ENCODE measurements around the gene HRH2. TPM values are rescaled to one million over a fixed set of nuclear protein-coding genes. Genes with fewer than 3 reads are reported as not detected.

The HRH2 gene
- total RNA-seq, 1 donor from 2014 or later, result 2.9 TPM

DNA sequence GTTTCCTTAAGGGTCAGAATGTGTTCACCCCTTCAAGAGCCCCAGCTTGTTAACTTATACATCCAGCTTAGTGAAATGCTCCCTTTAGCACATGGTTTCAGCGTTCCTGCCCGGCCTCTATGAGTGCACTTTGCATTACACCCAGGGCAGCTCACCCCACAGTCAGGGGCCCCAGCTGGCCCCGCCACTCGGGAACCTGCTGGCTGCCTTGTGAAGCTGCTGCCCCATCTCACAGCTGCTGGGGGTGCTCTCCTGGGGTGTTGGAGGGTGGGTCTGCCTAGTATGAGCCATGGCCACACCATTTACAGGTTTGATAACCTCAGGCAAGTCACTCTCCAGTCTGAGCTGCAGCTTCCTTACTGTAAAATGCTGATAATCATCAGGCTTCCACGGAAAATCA, 32.2 kb downstream of the HRH2 start:
- no peak for DNase-seq (ENCODE audit: extremely low spot score, unreplicated experiment)
- Mint-ChIP-seq H3K27ac (no peak overlapping the region), H3K27me3 (peaks cover 30% of the 10 kb centered on the region), H3K4me1 (ENCODE audit: unreplicated experiment) (no peaks in the 10 kb centered on the region), H3K4me3 (no peak overlapping the region), H3K9me3 (no peaks in the 10 kb centered on the region), H3K36me3 (no peaks in the 10 kb centered on the region)
- TF ChIP-seq, protein P1, sequence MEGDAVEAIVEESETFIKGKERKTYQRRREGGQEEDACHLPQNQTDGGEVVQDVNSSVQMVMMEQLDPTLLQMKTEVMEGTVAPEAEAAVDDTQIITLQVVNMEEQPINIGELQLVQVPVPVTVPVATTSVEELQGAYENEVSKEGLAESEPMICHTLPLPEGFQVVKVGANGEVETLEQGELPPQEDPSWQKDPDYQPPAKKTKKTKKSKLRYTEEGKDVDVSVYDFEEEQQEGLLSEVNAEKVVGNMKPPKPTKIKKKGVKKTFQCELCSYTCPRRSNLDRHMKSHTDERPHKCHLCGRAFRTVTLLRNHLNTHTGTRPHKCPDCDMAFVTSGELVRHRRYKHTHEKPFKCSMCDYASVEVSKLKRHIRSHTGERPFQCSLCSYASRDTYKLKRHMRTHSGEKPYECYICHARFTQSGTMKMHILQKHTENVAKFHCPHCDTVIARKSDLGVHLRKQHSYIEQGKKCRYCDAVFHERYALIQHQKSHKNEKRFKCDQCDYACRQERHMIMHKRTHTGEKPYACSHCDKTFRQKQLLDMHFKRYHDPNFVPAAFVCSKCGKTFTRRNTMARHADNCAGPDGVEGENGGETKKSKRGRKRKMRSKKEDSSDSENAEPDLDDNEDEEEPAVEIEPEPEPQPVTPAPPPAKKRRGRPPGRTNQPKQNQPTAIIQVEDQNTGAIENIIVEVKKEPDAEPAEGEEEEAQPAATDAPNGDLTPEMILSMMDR (conservative IDR thresholded peaks at IDR 0.05), result no peak

DNA sequence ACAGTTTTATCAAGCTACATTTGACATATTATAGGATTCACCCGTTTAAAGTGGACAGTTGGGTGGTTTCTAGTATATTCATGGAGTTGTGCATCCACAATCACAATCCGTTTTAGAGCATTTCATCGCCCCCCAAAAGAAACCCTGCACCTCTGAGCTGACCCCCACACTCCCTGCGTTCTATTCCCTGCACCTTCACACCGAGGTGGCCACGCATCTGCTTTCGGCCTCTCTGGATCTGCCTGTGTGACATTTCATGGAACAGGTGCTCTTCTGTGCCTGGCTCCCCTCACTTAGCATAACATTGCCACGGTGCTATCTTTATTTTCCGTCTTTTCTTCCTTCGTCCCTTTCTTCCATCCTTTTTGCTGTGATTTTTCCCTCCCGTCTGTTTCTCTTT, 32.7 kb downstream of the HRH2 start:
- TF ChIP-seq, protein P1 (conservative IDR thresholded peaks at IDR 0.05), result no peak
- no peaks in the 10 kb centered on the region for H3K9me3 Mint-ChIP-seq
- H3K36me3 Mint-ChIP-seq, result no peaks in the 10 kb centered on the region
- H3K27me3 Mint-ChIP-seq, result peaks cover 30% of the 10 kb centered on the region
- no peak for DNase-seq (ENCODE audit: extremely low spot score, unreplicated experiment)
- H3K4me3 Mint-ChIP-seq, result no peak overlapping the region
- no peak overlapping the region for H3K27ac Mint-ChIP-seq
- peaks cover 3% of the 10 kb centered on the region for H3K4me1 Mint-ChIP-seq (ENCODE audit: unreplicated experiment)

DNA sequence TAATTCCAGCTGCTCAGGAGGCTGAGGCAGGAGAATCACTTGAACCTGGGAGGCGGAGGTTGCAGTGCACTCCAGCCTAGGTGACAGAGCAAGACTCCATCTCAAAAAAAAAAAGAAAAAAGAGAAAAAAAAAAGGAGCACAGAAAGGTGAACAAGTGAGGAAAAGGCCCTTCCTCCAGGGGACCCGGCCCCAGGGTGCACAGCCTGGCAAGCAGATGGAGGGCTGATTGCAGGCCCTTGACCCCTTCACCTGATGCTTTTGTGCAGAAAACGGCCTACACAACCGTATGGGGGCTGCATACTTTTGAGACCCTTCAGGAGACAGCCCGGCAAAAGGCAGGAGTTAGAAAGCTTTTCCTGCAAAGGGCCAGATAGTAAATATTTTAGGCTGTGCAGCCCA, 33.9 kb downstream of the HRH2 start:
- peaks cover 30% of the 10 kb centered on the region for H3K27me3 Mint-ChIP-seq
- no peaks in the 10 kb centered on the region for H3K9me3 Mint-ChIP-seq
- H3K4me3 Mint-ChIP-seq, result no peak overlapping the region
- no peak overlapping the region for H3K27ac Mint-ChIP-seq
- no peak for DNase-seq (ENCODE audit: extremely low spot score, unreplicated experiment)
- TF ChIP-seq, protein P1 (conservative IDR thresholded peaks at IDR 0.05), result no peak
- H3K4me1 Mint-ChIP-seq (ENCODE audit: unreplicated experiment), result peaks cover 3% of the 10 kb centered on the region
- H3K36me3 Mint-ChIP-seq, result no peaks in the 10 kb centered on the region

DNA sequence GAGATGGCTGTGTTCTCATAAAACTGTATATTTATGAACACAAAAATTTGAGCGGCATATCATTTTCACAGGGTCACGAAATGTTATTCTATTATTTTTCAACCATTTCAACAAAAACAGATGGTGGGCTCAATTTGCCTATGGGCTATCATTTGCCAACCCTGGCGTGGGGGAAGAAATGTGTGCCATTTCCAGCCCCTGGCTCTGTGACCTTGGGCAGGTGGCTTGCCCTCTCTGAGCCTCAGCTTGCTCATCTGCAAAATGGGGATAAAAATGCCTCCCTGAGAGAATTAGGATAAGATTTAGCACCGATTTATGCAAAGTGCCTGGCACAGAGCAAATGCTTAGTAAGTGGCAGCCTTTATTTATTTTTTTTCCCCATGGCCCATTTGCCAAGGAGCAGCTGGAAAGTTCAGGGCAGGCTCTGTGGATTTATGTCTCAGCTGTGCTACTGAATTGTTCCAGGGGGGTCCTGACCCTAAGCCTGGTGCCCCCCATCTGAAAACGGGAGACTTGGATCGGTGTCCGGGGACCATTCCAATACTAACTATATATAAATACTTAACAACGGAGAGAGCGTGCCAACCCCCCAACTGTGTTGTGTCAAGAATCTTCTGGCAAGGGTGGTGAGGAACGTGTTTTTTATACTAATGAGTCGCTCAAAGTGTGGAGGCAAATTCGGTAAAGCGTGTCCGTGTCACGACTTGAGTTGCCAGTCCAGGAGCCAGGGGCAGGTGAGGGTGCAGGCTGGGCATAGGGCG, 34.5 kb downstream of the HRH2 start:
- no peak overlapping the region for H3K27ac Mint-ChIP-seq
- no peaks in the 10 kb centered on the region for H3K36me3 Mint-ChIP-seq
- TF ChIP-seq, protein P1 (conservative IDR thresholded peaks at IDR 0.05), result no peak
- H3K9me3 Mint-ChIP-seq, result no peaks in the 10 kb centered on the region
- peaks cover 3% of the 10 kb centered on the region for H3K4me1 Mint-ChIP-seq (ENCODE audit: unreplicated experiment)
- H3K4me3 Mint-ChIP-seq, result no peak overlapping the region
- peaks cover 30% of the 10 kb centered on the region for H3K27me3 Mint-ChIP-seq
- DNase-seq (ENCODE audit: extremely low spot score, unreplicated experiment), result no peak

DNA sequence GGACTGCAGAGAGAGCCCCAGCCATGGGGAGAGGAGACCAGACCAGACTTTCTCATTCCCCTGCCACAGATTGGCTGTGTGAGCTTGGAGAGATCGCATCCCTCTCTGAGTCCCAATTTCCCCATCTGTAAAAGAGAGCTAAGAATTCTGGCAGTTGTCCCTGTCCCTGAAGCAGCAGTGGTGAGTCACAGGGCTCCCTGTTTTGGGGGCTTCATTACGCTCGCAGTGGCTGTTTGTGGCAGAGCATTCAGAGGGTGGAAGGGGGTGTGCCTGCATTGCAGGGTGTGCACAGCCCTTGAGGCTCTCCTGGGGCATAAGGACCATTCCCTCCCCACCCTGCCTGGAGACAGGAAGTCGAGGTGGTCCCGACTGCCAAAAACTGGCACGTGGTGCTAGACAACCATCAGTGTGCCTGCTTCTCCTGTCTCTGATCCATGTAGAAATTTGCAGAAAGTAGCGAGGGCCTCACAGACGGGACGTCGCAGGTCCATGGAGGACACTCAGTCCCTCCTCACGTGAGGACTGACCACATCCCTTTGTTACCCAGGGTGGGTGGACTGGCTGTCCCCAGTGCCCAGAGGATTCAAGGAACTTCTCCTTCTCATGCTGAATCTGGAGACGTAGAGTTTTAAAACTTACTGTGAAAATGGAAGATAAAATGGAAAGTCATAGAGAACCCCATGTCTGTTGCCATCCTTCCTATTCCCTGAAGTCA, 35.3 kb downstream of the HRH2 start:
- Mint-ChIP-seq H3K27me3 (peaks cover 24% of the 10 kb centered on the region), H3K4me1 (ENCODE audit: unreplicated experiment) (peaks cover 10% of the 10 kb centered on the region), H3K36me3 (no peaks in the 10 kb centered on the region), H3K4me3 (no peak overlapping the region), H3K27ac (no peak overlapping the region), H3K9me3 (no peaks in the 10 kb centered on the region)
- no peak for DNase-seq (ENCODE audit: extremely low spot score, unreplicated experiment)
- TF ChIP-seq, protein P1 (conservative IDR thresholded peaks at IDR 0.05), result no peak
